Endothelial cell (in vitro differentiated cells): ENCODE measurements around the gene WDR54. TPM values are rescaled to one million over a fixed set of nuclear protein-coding genes. Genes with fewer than 3 reads are reported as not detected.
A peak's percentile ranks its signal among the peaks of the same experiment; 100 is the strongest.

Experiments used
- DNase-seq: peaks from one replicate; pipeline ENCODE4 v3.0.0; 2021; ENCODE audit warnings: low spot score
- H3K27ac Mint-ChIP-seq: one replicate; pipeline ENCODE4 v1.8.0; 2021; ENCODE audit warnings: mixed read lengths, inconsistent platforms; ENCODE audit not compliant: unreplicated experiment
- H3K27me3 Mint-ChIP-seq: one replicate; pipeline ENCODE4 v1.8.0; 2021; ENCODE audit warnings: mild to moderate bottlenecking, moderate library complexity, mixed read lengths, inconsistent platforms; ENCODE audit not compliant: unreplicated experiment
- H3K36me3 Mint-ChIP-seq: one replicate; pipeline ENCODE4 v1.8.0; 2021; ENCODE audit warnings: mild to moderate bottlenecking, low read depth, mixed read lengths, inconsistent platforms; ENCODE audit not compliant: unreplicated experiment
- H3K4me1 Mint-ChIP-seq: one replicate; pipeline ENCODE4 v1.8.0; 2021; ENCODE audit warnings: mild to moderate bottlenecking, mixed read lengths, inconsistent platforms; ENCODE audit not compliant: unreplicated experiment
- H3K4me3 Mint-ChIP-seq: one replicate; pipeline ENCODE4 v1.8.0; 2021; ENCODE audit warnings: mild to moderate bottlenecking, mixed read lengths, inconsistent platforms; ENCODE audit not compliant: unreplicated experiment
- H3K9me3 Mint-ChIP-seq: one replicate; pipeline ENCODE4 v1.8.0; 2021; ENCODE audit warnings: mixed read lengths, inconsistent platforms; ENCODE audit not compliant: unreplicated experiment
- CTCF ChIP-seq: fragments of 200-600 bp; sonication (generic); IDR thresholded peaks from one replicate; pipeline ENCODE4 v1.5.0; 2021; ENCODE audit warnings: antibody characterized with exemption; ENCODE audit not compliant: unreplicated experiment
- total RNA-seq: library from RNA; stranded (reverse); fragmentation: NEBNext Ultra II Directional; extraction: Animal tissue kit (Norgen Biotek cat#: 25700); gene quantifications from one replicate; pipeline ENCODE4 v1.2.1, GENCODE V29; 2021; ENCODE audit not compliant: unreplicated experiment

WDR54 gene
- total RNA-seq, 1 donor from 2014 or later: 34.1 TPM

- Mint-ChIP-seq H3K9me3 (no peaks in the 10 kb centered on the region), H3K4me1 (peaks cover 13% of the 10 kb centered on the region), H3K27me3 (peaks cover 14% of the 10 kb centered on the region), H3K4me3 (peak overlapping the region; percentile 78), H3K27ac (peak overlapping the region; percentile 68), H3K36me3 (peaks cover 51% of the 10 kb centered on the region)
- no peak for DNase-seq
- TF ChIP-seq CTCF: no peak
These were observed 4.0 kb downstream of the WDR54 start for GRCh38 chr2:74425523-74425922.

GRCh38 chr2:74426181-74426758, 4.7 kb downstream of the WDR54 start:
- DNase-seq: no peak
- Mint-ChIP-seq H3K27me3 (peaks cover 17% of the 10 kb centered on the region), H3K4me3 (peak overlapping the region; percentile 51), H3K27ac (no peak overlapping the region), H3K4me1 (peaks cover 10% of the 10 kb centered on the region), H3K36me3 (peaks cover 51% of the 10 kb centered on the region), H3K9me3 (no peaks in the 10 kb centered on the region)
- no peak for TF ChIP-seq CTCF

- Mint-ChIP-seq H3K4me3 (peak overlapping the region; percentile 78), H3K27me3 (peaks cover 14% of the 10 kb centered on the region), H3K9me3 (no peaks in the 10 kb centered on the region), H3K4me1 (peaks cover 16% of the 10 kb centered on the region), H3K27ac (no peak overlapping the region), H3K36me3 (peaks cover 61% of the 10 kb centered on the region)
- no peak for TF ChIP-seq CTCF
- DNase-seq: no peak
These were observed 6.0 kb downstream of the WDR54 start for GRCh38 chr2:74427551-74427950.

- H3K4me3 Mint-ChIP-seq: peak overlapping the region; percentile 16
- peaks cover 58% of the 10 kb centered on the region for H3K36me3 Mint-ChIP-seq
- DNase-seq: no peak
- H3K4me1 Mint-ChIP-seq: peaks cover 14% of the 10 kb centered on the region
- no peak for TF ChIP-seq CTCF
- H3K9me3 Mint-ChIP-seq: no peaks in the 10 kb centered on the region
- peak overlapping the region; percentile 24 for H3K27ac Mint-ChIP-seq
- H3K27me3 Mint-ChIP-seq: peaks cover 12% of the 10 kb centered on the region
These were observed 7.1 kb downstream of the WDR54 start for GRCh38 chr2:74428675-74429074.

- Mint-ChIP-seq H3K36me3 (peaks cover 56% of the 10 kb centered on the region), H3K4me1 (peaks cover 14% of the 10 kb centered on the region), H3K27me3 (peaks cover 17% of the 10 kb centered on the region), H3K9me3 (no peaks in the 10 kb centered on the region), H3K27ac (peak overlapping the region; percentile 42), H3K4me3 (no peak overlapping the region)
- no peak for TF ChIP-seq CTCF
- no peak for DNase-seq
These were observed 8.2 kb downstream of the WDR54 start for GRCh38 chr2:74429487-74430451.
